LNCaP clone FGC (cell line): Measurements from ENCODE around the gene ASAP3.

Source experiments
- DNase-seq: peaks from one replicate; pipeline ENCODE4 v3.0.0-alpha.2; 2011; ENCODE audit warnings: low read depth
- H3K4me3 ChIP-seq: 2 replicates; pipeline ENCODE4 v1.5.1; 2011; ENCODE audit warnings: mild to moderate bottlenecking, low read depth, low read length, control low read depth
- TF ChIP-seq, protein P1 (sequence below): IDR thresholded peaks from 2 replicates; pipeline ENCODE4 v1.5.1; 2012; ENCODE audit warnings: mild to moderate bottlenecking; ENCODE audit not compliant: control insufficient read depth, insufficient read depth; ENCODE audit errors: extremely low read depth

The ASAP3 gene

DNA sequence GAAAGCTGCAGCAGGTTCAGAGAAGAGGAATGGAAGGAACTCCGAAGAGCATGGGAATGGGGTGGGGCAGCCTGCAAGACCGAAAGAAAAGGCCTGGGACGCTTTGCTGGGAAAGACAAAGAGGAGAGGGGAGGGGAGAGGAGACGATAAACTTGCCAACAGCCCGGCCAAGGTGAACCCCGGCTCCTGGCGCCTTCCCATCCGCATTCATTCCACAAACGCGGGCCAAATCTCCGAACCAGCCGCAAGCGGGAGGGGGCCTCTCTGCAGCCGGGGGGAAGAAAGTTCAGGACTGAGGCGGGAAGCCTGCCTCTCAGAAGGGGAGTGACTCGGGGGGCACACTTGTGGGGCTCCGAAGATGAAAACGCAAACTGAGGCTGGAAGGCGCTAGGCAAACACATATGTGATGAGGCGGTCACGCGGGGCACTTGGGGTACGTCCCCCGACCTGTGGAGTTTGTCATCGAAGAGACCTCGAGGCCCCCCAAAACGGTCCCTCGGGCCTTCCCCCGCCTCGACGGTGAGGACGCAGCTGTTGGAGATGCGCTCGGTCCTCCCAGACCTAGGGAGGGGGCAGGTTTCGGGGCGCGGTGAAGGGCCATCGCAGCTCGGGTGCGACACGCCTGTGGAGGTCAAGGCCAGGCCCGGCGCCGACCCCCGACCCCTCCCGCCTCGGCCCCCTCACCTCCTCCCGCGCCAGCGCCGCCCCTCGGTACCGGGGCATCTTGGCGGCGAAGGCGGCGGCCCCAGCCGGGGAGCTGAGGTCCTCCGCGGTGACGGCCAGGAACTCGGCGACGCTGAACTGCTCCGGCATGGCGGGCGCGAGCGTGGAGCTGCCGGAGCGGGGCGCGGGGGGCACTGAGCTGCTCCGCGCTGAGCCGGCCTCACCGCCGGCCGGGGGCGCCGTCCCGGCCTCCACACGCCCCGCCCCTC lies at the start of gene ASAP3:
ASAP3 (minus strand) TSS at position 859 of the 932 bp plus-strand sequence; CDS start at position 813, 46 bp downstream.
- no peak for DNase-seq
- peak within 1 kb of the TSS; percentile 52 for H3K4me3 ChIP-seq
- TF ChIP-seq, protein P1, sequence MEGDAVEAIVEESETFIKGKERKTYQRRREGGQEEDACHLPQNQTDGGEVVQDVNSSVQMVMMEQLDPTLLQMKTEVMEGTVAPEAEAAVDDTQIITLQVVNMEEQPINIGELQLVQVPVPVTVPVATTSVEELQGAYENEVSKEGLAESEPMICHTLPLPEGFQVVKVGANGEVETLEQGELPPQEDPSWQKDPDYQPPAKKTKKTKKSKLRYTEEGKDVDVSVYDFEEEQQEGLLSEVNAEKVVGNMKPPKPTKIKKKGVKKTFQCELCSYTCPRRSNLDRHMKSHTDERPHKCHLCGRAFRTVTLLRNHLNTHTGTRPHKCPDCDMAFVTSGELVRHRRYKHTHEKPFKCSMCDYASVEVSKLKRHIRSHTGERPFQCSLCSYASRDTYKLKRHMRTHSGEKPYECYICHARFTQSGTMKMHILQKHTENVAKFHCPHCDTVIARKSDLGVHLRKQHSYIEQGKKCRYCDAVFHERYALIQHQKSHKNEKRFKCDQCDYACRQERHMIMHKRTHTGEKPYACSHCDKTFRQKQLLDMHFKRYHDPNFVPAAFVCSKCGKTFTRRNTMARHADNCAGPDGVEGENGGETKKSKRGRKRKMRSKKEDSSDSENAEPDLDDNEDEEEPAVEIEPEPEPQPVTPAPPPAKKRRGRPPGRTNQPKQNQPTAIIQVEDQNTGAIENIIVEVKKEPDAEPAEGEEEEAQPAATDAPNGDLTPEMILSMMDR = 0 out of 2 replicates have a peak, but pooled peaks have one; percentile 16

DNA sequence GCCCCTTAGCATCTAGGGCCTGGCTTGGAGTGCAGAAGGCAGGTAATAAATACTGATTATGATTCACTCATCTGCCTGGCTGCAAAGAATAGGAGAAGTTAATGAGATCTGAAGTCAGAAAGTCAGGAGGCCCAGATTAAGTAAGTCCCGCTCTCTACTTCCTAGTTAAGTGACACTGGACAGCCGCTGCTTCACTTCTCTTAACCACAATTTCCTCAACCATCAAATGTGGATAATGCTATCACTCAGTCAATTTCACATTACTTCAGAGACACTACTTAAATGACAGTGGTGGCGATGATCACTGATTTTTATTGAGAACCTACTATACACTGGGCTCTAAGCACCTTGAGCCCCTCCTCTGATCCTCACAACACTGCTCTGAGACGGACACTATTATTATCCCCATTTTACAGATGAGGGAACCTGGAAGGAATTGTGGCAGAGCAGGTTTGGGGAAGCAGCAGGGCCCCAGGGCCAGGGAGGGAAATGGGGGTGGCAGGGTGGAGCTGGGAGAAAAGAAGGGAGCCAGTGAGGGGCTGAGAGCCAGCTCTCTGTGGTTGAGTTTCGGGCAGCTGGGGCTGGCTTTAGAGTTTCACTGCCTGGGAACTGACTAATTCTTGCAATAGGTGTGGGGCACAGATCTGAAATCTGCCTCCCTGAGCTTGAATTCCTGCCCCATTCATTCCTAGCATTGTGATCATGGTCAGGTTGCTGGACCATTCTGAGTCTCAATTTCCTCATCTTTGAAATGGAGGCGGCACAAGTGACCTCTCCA lies 49.5 kb upstream of the ASAP3 start:
- no peak overlapping the region for H3K4me3 ChIP-seq
- TF ChIP-seq, protein P1 = no peak
- no peak for DNase-seq

DNA sequence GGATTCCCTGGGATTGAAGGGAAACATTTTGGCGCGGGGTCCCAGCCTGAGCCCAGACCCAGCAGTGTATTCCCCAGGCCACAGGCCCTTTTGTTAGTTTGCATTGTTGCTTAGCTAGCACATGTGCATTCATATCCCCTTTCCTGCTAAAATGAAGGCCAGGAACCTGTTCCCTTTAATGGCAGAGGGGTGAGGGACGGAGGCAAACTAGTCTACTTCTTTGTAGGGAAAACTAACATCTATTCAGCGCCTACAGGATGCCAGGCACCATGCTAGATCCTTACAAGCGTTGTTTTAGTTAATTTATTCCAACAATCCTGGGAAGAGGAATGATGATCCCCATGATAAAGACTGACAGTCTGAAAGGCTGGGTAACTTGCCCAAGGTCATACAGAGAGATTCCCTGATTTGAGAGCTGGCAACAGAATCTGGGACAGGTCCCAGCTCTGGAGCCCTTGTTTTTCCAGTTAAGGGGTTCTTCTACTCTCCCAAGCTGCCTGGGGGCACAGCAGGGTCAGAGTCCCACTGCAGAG lies 47.6 kb upstream of the ASAP3 start:
- H3K4me3 ChIP-seq = peak overlapping the region; percentile 56
- TF ChIP-seq, protein P1 = no peak
- no peak for DNase-seq

DNA sequence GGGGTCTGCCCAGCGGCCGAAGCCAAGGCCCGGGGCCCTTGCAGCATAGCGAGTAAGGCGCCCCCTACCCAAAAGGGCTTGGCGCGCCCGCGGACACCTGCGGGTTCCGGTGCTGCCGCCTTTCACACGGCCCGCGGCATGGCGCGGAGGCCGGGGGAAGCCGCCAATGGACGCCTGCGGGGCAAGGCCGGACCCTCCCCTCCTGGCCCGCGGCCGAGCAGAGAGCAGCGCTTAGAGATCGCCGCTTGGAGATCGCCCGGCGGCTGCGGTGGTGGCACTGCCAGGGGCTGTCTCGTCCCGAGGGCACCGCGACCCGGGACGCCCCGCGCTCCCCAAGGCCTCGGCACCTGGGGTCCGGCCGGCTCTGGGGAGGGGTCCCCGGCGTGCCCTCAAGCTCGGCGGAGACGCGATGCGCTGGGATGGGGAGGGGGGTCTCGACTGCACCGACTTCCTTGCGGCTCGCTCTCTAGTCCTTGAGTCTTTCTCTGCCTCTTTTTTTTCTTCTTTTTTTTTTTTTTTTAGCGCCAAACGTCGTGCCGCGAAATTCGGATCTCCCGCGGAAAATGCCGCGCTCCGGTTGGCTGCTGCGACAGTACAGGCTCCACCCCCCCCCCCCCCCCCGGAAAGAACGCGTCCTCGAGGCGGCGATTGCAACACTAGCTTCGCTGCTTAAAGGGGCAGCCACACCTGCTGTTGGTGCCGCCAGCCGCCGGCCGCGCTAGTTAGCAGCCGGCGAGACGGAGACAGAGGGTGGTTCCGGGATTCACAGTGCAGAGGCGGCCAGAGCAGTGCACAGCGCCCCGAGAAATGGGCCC lies 47.0 kb upstream of the ASAP3 start, which contains the start of gene E2F2:
E2F2 (minus strand) TSS at position 487 of the 815 bp plus-strand sequence; CDS start at position 47, 440 bp downstream.
- H3K4me3 ChIP-seq = peak within 1 kb of the TSS; percentile 56
- DNase-seq = peak; percentile 13
- TF ChIP-seq, protein P1 = 0 out of 2 replicates have a peak, but pooled peaks have one; percentile 12

DNA sequence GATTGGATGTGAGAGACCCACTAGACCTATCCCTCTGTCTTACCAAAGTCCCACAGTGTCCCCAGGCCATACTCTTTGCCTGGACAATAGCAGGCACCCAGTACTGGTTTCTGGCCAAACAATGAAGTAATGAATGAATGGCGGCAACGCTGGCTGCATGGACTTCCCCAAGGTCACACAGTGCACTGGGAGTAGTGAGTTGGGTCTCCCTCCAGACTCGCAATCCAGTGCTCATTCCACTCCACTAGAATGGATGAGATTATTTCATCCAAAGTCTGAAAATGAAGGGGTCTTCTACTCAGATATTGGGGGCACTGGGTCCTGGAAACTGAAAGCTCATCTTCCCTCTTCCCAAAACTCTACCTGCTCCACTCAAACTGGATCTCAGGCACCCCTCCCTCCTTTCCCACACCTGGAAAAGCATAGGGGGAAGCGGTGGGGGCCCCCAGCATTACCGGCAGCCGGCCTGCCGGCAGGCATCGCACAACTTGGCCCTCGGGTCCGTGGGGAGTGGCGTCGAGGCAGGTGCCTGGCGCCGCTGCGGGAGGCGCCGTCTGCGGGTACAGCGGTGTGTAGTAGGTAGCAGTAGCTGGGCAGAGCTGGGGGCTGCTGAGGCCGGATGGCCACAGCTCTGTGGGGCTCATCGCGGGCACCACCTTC lies 46.2 kb upstream of the ASAP3 start:
- TF ChIP-seq, protein P1 = no peak
- DNase-seq = no peak
- peak overlapping the region; percentile 56 for H3K4me3 ChIP-seq
